ENCODE data around the gene CYTH1.

DNA sequence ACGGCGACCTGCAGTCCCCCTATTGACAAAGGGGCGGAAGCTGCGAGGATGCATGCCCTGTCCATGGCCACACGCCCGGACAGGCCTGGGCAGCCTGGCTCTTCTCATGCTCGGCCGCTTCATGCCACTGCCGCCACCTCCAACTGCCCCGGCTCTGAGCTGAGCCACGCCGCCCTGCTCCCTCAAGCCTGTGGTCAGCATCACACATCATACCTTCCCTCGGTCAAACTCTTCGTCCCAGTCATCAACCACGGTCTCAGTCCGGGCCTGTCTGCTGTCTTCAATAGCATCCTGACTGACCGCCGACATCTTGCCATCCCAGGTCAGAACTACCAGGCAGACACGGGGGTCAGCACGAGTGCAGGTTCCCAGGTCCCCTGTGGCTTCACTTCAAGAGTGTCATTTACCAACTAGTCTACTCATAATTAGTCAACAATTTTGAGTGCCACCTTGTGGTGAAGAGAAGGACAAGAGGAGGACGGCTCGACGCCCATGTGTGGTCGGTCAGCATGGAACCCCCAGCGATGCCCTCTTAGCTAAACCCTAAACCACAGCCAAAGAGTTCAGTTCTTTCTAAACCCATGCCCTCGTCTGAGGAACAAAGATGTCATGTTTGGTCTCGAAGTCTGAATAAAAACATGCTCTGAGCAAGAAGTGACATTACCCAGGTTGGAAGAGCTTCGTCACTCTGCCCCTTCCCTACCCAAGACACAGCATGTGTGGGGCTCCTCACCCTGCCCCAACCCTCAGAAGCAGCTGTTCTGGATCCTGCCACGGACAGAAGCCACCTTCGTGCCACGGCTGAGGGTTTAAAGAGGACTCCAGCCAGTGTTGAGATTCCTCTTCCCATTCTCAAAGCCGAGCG is 16.9 kb upstream of the CYTH1 start:
- TF ChIP-seq CTCF (conservative IDR thresholded peaks at IDR 0.05; ENCODE audit: low read length): peak; percentile 79
- TF ChIP-seq EZH2phosphoT487 (IDR thresholded peaks at IDR 0.05; ENCODE audit: borderline replicate concordance, low read depth, low read length): no peak

Measured in OCI-LY7 (cell line).